Gastrocnemius medialis (tissue), 4 donors: ENCODE measurements around the gene ZNF653. TPM values are rescaled to one million over a fixed set of nuclear protein-coding genes. Genes with fewer than 3 reads are reported as not detected.

ENCODE experiments used
- ATAC-seq, 2 donors: fragments of 150-250 bp; one replicate each; pipeline ENCODE4 v1.9.1; 2016
- DNase-seq, 2 donors: peaks; one replicate each; pipeline ENCODE4 v3.0.0-alpha.2; 2019
- H3K27ac ChIP-seq, 4 donors: fragments of 200-600 bp; sonication (generic); 1 replicate in 1 of 4; 2 replicates in 3 of 4; pipeline ENCODE4 v1.5.1; 2016 to 2018; ENCODE audit warnings: mild to moderate bottlenecking in 2 of 4, moderate library complexity in 1 of 4
- H3K27me3 ChIP-seq, 3 donors: fragments of 200-600 bp; sonication (generic) in 2 of 3; 1 replicate in 1 of 3; 2 replicates in 2 of 3; pipeline versions ENCODE4 v1.5.1 to v1.6.0; 2016 to 2019; ENCODE audit warnings: mild to moderate bottlenecking in 1 of 3, moderate library complexity in 1 of 3
- H3K36me3 ChIP-seq, 2 donors: fragments of 200-600 bp; sonication (generic) in 1 of 2; one replicate each; pipeline ENCODE4 v1.5.1; 2017 to 2018
- H3K4me1 ChIP-seq, 2 donors: fragments of 200-600 bp; sonication (generic) in 1 of 2; one replicate each; pipeline ENCODE4 v1.5.1; 2016 to 2017; ENCODE audit warnings: mild to moderate bottlenecking in 2 of 2
- H3K4me3 ChIP-seq, 4 donors: fragments of 200-600 bp; sonication (generic) in 3 of 4; 1 replicate in 1 of 4; 2 replicates in 3 of 4; pipeline ENCODE4 v1.5.1; 2016 to 2019; ENCODE audit warnings: mild to moderate bottlenecking in 2 of 4
- H3K9me3 ChIP-seq, 3 donors: fragments of 200-600 bp; sonication (generic) in 2 of 3; 1 replicate in 1 of 3; 2 replicates in 2 of 3; pipeline ENCODE4 v1.5.1; 2016 to 2019
- CTCF ChIP-seq, 5 experiments: fragments of 450-650 bp in 3 of 5; fragments of 200-600 bp in 2 of 5; sonication (generic) in 2 of 5; IDR thresholded peaks in 4 of 5; conservative IDR thresholded peaks in 1 of 5; 1 replicate in 4 of 5; 2 replicates in 1 of 5; pipeline ENCODE4 v1.5.1; 2016 to 2019; ENCODE audit warnings: antibody characterized with exemption in 5 of 5, mild to moderate bottlenecking in 3 of 5, moderate library complexity in 3 of 5
- POLR2A ChIP-seq, 2 donors: fragments of 450-650 bp; IDR thresholded peaks; one replicate each; pipeline ENCODE4 v1.6.1; 2017; ENCODE audit warnings: antibody characterized with exemption in 2 of 2, mild to moderate bottlenecking in 2 of 2, moderate library complexity in 2 of 2
- in situ Hi-C, 4 donors: fragments of 200-750 bp; cut with MboI; loops; one replicate each; pipeline versions ENCODE4 v1.15.0 to v1.8.0; 2017; ENCODE audit warnings: low sequenced_read_pairs in 4 of 4
- intact Hi-C: fragments of 100-400 bp; cut with DNase I; formaldehyde crosslinking; loops from one replicate; pipeline ENCODE4 v1.15.1; 2023; ENCODE audit warnings: low total_unique reads
- total RNA-seq, 4 donors: library from RNA; depleted of rRNA; stranded (reverse); fragments of >200 nt; gene quantifications; one replicate each; pipeline versions ENCODE4 v1.1.0 to v1.2.3, GENCODE V29; 2016

The ZNF653 gene
- 10 to 100 TPM in 2 of 4 donors, 1 to 10 TPM in 2; 5.6 to 25.8 (median 10.1) TPM for total RNA-seq

DNA sequence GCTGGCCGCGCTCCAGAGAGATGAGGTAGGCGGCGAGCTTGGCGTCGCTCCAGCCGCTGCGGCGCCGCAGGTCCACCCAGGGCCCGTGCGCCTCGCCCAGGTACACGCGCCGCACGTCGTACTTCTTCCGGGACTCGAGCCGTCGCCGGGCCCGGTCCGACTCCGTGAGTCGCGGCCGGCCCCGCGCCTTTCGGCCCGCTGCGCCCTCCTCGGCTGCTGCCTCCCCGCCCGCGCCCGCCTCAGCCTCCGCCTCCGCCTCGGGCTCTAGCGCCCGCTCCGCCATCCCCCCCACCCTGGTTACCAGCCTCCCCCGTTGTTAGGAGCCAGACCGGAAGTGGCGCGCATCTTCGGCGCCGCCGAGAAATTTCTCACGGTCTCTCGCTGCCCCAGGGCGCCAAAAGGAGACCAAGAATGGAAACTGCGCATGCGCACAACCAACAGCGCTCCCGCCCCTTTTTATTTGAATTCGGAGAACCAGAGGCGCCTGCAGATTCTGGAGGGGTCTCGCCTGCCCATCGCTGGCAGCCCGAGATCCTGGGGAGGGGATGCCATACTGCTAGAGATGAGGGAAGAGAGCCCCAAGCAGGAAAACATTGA, at the start of gene ZNF653:
Gene ZNF653 (minus strand): TSS at position 336 of the 597 bp plus-strand sequence. CDS start 53 bp downstream, at position 283.
- no peaks in the 10 kb centered on the region for H3K27me3 ChIP-seq
- peak within 1 kb of the TSS; percentile 70 to 99 (median 88) for H3K4me3 ChIP-seq
- DNase-seq: peak; percentile 86 to 92
- H3K36me3 ChIP-seq: peaks cover 0 to 11% of the 10 kb centered on the region in 2 donors
- peaks cover 8 to 12% of the 10 kb centered on the region in 2 donors for H3K4me1 ChIP-seq
- intact Hi-C loops (loop anchor here (1.0 to 10.0 kb wide), 3 partner anchors 24 to 131 kb away; partner anchors contain the start of genes ECSIT, ODAD3, PRKCSH and SWSAP1), in situ Hi-C loops (no loop called here)
- no peaks in the 10 kb centered on the region for H3K9me3 ChIP-seq
- TF ChIP-seq POLR2A (IDR thresholded peaks at IDR 0.05) (peak in 1 of 2 donors; percentile 47), CTCF (IDR thresholded peaks at IDR 0.05 in 4 of 5, conservative IDR thresholded peaks at IDR 0.05 in 1 of 5) (no peak)
- H3K27ac ChIP-seq: peak within 1 kb of the TSS; percentile 83 to 99 (median 97)
- peak; percentile 84 to 88 for ATAC-seq

DNA sequence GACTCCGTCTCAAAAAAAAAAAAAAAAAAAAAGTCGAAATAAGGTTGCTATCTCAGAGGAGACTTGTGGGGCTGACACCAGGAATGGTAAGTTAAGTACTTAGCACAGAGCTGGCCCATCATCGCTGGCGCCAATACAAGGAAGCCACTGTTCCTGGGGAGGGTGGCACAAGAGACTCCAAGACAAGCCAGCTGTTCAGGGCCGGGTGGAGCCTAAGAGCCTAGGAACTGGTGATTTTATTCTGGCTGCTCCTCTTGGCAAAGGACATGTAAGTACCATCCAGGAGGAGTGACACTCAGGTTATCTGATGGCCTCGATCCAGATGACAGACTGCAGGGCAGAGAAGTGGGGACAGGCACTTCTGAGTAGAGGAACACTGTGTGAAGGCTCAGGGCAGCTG, 49.6 kb upstream of the ZNF653 start:
- DNase-seq (no peak), ATAC-seq (no peak)
- intact Hi-C loops (no loop called here), in situ Hi-C loops (no loop called here)
- no peak overlapping the region for H3K27ac ChIP-seq
- no peak overlapping the region for H3K4me3 ChIP-seq
- no peaks in the 10 kb centered on the region for H3K9me3 ChIP-seq
- no peak for TF ChIP-seq CTCF (IDR thresholded peaks at IDR 0.05 in 4 of 5, conservative IDR thresholded peaks at IDR 0.05 in 1 of 5)
- TF ChIP-seq POLR2A (IDR thresholded peaks at IDR 0.05): no peak
- H3K27me3 ChIP-seq: no peaks in the 10 kb centered on the region
- peaks cover 0 to 28% of the 10 kb centered on the region in 2 donors for H3K36me3 ChIP-seq
- peaks cover 15 to 19% of the 10 kb centered on the region in 2 donors for H3K4me1 ChIP-seq

GRCh38 chr19:11554160-11554559, 48.5 kb upstream of the ZNF653 start:
- DNase-seq: no peak
- in situ Hi-C loops: no loop called here

DNA sequence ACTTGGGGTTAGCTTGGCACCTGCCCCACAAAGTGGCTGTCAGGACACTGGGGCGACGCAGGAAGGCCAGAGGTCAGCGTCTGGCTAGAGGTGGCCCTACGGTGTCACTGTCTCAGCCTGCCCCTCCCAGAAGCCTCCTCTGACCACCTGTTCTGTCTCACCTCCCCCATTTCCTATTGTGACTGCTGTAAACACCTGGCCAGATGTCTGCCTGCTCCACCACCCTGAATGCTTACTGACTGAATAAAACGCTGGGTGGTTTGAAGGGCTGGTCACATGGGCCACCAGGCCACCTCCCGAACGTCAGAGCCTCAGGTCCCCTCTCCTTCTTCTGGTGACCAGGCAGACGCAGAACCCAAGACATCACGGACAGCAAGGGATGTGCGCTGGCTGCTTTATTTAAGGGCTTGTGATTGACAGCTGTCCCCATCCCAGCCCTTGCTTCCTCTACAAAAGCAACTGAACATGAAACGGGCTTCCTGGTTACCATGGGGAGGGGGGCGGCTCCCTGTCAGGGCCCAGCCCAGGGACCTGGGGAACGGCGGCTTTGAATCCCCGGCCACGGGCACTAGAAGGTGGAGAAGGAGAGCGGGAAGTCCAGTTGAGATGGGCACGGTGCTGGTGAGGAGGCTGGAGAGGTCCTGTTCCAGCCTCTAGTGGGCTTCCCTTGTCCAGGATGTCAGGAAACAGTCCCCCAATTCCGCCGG, 47.2 kb upstream of the ZNF653 start:
- Histone ChIP-seq H3K4me3 (no peak overlapping the region), H3K27me3 (no peaks in the 10 kb centered on the region), H3K4me1 (peaks cover 2% of the 10 kb centered on the region in 2 donors), H3K9me3 (no peaks in the 10 kb centered on the region), H3K36me3 (peaks cover 0 to 28% of the 10 kb centered on the region in 2 donors), H3K27ac (peak overlapping the region in 1 of 4 donors; percentile 73)
- in situ Hi-C loops (no loop called here), intact Hi-C loops (no loop called here)
- DNase-seq (no peak), ATAC-seq (no peak)
- no peak for TF ChIP-seq POLR2A (IDR thresholded peaks at IDR 0.05)
- no peak for TF ChIP-seq CTCF (IDR thresholded peaks at IDR 0.05 in 4 of 5, conservative IDR thresholded peaks at IDR 0.05 in 1 of 5)

More at GRCh38 chr19:11554160-11554559, 48.5 kb upstream of the ZNF653 start:
- TF ChIP-seq POLR2A (IDR thresholded peaks at IDR 0.05) (no peak), CTCF (IDR thresholded peaks at IDR 0.05 in 4 of 5, conservative IDR thresholded peaks at IDR 0.05 in 1 of 5) (no peak)
- Histone ChIP-seq H3K27me3 (no peaks in the 10 kb centered on the region), H3K27ac (no peak overlapping the region), H3K9me3 (no peaks in the 10 kb centered on the region), H3K4me3 (no peak overlapping the region), H3K4me1 (peaks cover 10 to 11% of the 10 kb centered on the region in 2 donors), H3K36me3 (peaks cover 0 to 28% of the 10 kb centered on the region in 2 donors)
- no peak for ATAC-seq
- intact Hi-C loops: no loop called here
